ENCODE data around the gene ARL16.

The ARL16 gene

DNA sequence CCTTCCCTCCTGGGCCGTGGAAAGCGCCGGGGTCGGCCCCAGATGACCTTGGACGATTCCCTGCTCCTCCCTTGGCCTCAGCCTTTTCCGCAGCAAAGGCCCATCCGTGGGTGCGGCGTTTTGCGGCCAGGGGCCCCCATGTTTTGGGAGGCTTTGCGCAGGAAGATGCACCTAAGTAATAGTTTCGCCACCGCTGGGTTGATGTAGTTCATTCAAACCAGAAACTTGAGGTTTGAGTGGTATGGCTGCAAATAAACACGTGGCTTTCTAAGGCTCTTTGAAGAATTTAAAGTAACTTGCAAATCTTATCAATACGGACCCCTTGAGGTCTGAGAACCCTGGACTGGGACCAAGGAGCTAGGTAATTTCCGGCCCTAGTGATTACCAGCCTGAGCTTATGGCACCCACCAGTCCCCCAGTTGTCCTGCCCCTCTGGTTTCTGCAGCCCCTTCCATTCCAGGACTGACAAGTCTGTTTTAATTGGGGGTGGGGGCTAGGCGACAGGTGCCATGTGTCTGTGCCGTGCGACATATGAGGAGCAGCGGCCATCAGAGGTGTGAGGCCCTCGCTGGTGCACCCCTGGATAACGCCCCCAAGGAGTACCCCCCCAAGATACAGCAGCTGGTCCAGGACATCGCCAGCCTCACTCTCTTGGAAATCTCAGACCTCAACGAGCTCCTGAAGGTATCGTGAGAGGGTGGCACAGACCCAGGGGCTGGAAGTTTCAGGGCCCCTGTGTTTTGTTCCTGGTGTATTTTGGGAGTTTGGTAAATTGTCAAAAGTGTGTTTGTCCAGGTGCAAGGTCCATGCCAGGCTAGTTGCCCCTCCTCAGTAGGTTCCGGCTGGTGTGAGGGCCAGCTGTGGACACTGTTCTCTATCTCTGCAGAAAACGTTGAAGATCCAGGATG, 20.4 kb upstream of the ARL16 start:
- TF ChIP-seq, protein P1, sequence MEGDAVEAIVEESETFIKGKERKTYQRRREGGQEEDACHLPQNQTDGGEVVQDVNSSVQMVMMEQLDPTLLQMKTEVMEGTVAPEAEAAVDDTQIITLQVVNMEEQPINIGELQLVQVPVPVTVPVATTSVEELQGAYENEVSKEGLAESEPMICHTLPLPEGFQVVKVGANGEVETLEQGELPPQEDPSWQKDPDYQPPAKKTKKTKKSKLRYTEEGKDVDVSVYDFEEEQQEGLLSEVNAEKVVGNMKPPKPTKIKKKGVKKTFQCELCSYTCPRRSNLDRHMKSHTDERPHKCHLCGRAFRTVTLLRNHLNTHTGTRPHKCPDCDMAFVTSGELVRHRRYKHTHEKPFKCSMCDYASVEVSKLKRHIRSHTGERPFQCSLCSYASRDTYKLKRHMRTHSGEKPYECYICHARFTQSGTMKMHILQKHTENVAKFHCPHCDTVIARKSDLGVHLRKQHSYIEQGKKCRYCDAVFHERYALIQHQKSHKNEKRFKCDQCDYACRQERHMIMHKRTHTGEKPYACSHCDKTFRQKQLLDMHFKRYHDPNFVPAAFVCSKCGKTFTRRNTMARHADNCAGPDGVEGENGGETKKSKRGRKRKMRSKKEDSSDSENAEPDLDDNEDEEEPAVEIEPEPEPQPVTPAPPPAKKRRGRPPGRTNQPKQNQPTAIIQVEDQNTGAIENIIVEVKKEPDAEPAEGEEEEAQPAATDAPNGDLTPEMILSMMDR (IDR thresholded peaks at IDR 0.05; ENCODE audit: low read depth, low read length): no peak

GRCh38 chr17:81702934-81703746, 19.5 kb upstream of the ARL16 start, which contains the start of gene MRPL12:
MRPL12 (plus strand) TSS chr17:81703367; CDS start chr17:81703502, 135 bp downstream.
- TF ChIP-seq, protein P1 (IDR thresholded peaks at IDR 0.05; ENCODE audit: low read depth, low read length): no peak
- H3K4me3 ChIP-seq (ENCODE audit: low read depth, low read length): peak within 1 kb of the TSS; percentile 93

More for the DNA sequence above, 20.4 kb upstream of the ARL16 start:
- peak overlapping the region; percentile 93 for H3K4me3 ChIP-seq (ENCODE audit: low read depth, low read length)

DNA sequence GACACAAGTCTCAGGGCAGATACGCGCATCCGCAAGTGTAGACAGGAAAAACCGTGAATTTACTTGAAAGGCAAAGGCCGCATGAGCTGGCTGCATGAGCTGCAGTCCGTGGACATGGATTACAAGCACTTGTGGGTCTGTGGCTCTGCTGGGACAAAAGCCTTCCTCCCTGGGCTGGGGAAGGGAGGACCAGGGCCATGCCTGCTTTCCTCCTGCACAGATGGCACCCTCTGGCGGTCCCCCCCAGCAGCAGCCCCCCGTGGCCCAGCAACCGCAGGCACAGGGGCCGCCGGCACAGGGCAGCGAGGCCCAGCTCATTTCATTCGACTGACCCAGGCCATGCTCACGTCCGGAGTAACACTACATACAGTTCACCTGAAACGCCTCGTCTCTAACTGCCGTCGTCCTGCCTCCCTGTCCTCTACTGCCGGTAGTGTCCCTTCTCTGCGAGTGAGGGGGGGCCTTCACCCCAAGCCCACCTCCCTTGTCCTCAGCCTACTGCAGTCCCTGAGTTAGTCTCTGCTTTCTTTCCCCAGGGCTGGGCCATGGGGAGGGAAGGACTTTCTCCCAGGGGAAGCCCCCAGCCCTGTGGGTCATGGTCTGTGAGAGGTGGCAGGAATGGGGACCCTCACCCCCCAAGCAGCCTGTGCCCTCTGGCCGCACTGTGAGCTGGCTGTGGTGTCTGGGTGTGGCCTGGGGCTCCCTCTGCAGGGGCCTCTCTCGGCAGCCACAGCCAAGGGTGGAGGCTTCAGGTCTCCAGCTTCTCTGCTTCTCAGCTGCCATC, 17.9 kb upstream of the ARL16 start:
- TF ChIP-seq, protein P1 (IDR thresholded peaks at IDR 0.05; ENCODE audit: low read depth, low read length): no peak
- H3K4me3 ChIP-seq (ENCODE audit: low read depth, low read length): peak overlapping the region; percentile 93

- TF ChIP-seq, protein P1 (IDR thresholded peaks at IDR 0.05; ENCODE audit: low read depth, low read length): no peak
Measured at GRCh38 chr17:81700353-81701287, 17.0 kb upstream of the ARL16 start.

GRCh38 chr17:81697261-81698044, 13.9 kb upstream of the ARL16 start:
- H3K4me3 ChIP-seq (ENCODE audit: low read depth, low read length): no peak overlapping the region
- TF ChIP-seq, protein P1 (IDR thresholded peaks at IDR 0.05; ENCODE audit: low read depth, low read length): no peak

More at GRCh38 chr17:81700353-81701287, 17.0 kb upstream of the ARL16 start:
- no peak overlapping the region for H3K4me3 ChIP-seq (ENCODE audit: low read depth, low read length)
